Prostate gland (tissue), 2 donors: Measurements from ENCODE around the gene ZNF496.

ENCODE experiments used
- CTCF ChIP-seq, 4 experiments: fragments of 200-600 bp in 2 of 4; fragments of 450-650 bp in 2 of 4; sonication (generic) in 2 of 4; IDR thresholded peaks; 1 replicate in 3 of 4; 2 replicates in 1 of 4; pipeline ENCODE4 v1.5.1; 2016 to 2019; ENCODE audit warnings: antibody characterized with exemption in 4 of 4, mild to moderate bottlenecking in 2 of 4, moderate library complexity in 2 of 4
- POLR2A ChIP-seq: fragments of 450-650 bp; IDR thresholded peaks from one replicate; pipeline ENCODE4 v1.6.1; 2016; ENCODE audit warnings: antibody characterized with exemption, mild to moderate bottlenecking
- POLR2AphosphoS5 ChIP-seq: sonication (generic); formaldehyde crosslinking; IDR thresholded peaks from one replicate; pipeline ENCODE4 v1.6.1; 2017; ENCODE audit warnings: antibody characterized with exemption

DNA sequence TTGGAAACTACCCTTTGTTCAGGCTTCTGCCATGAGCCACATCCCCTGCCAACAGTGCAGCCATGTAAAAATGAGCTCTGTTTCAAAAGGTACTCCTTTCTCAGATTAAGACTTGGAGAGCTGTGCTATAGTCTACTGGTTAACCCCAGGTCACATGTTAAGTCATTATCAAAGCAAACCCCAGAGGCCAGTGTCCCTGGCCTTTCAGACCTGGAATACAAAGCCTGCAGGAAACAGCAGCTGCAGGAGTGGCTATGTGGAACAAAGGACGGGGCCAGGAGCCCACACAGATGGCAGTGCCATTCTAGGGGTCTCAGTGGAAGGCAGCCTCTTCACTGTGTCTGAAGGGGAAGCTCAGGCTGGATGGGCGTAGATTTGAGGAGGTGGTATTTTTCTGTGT lies 6.7 kb downstream of the ZNF496 start:
- no peak for TF ChIP-seq CTCF (IDR thresholded peaks at IDR 0.05)
- TF ChIP-seq POLR2AphosphoS5 = no peak
- no peak for TF ChIP-seq POLR2A
